NCI-H1417 treated with DMSO at 0.1 percent for 48 hours (cell line): ENCODE measurements around the gene RMDN3.

Source experiments
- DNase-seq: peaks from one replicate; lab custom pipeline; 2025; lab: John Stamatoyannopoulos, UW

Gene RMDN3

DNA sequence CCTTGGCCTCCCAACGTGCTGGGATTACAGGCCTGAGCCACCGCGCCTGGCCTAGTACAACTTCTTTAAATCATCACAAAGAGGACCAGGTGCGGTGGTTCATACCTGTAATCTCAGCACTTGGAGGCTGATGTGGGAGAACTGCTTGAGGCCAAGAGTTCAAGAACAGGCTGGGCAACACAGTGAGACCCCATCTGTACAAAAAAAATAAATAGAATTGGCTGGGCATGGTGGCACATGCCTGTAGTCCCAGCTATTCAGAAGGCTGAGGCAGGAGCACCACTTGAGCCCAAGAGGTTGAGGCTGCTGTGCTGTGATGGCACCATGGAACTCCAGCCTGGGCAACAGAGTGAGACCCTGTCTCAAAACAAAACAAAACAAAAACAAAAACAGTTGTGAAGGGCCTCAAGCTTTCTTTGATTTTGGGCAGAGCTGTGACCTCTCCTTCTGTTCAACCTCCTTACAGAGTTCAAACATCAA is 5.9 kb downstream of the RMDN3 start:
- no peak for DNase-seq

- no peak for DNase-seq
Observed at GRCh38 chr15:40747685-40748631, 7.1 kb downstream of the RMDN3 start.

- DNase-seq: no peak
Observed at GRCh38 chr15:40746916-40747418, 8.1 kb downstream of the RMDN3 start.

DNA sequence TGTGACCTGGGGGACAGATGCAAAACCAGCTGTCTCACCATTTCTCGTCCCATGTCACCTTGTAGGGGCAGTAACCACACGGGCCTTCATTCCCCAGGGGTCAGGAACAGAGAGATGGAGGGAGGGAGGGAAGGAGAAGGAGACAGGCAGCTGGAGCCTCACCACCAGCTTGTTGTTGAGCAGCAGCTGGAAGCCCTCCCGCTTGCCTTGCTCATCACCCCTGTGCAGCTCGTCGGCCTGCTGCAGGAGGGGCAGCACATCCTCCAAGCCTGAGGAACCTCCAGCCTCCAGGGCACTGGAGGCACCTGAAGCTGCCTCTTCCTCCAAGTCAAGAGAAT is 10.3 kb downstream of the RMDN3 start:
- no peak for DNase-seq

- DNase-seq: no peak
Observed at GRCh38 chr15:40743921-40744814, 10.9 kb downstream of the RMDN3 start.

- DNase-seq: no peak
Observed at GRCh38 chr15:40743485-40743901, 11.6 kb downstream of the RMDN3 start.

- DNase-seq: no peak
Observed at GRCh38 chr15:40739854-40740253, 15.2 kb downstream of the RMDN3 start.

- no peak for DNase-seq
Observed at GRCh38 chr15:40739047-40739446, 16.0 kb downstream of the RMDN3 start.

- no peak for DNase-seq
Observed at GRCh38 chr15:40737048-40737447, 18.0 kb downstream of the RMDN3 start.

DNA sequence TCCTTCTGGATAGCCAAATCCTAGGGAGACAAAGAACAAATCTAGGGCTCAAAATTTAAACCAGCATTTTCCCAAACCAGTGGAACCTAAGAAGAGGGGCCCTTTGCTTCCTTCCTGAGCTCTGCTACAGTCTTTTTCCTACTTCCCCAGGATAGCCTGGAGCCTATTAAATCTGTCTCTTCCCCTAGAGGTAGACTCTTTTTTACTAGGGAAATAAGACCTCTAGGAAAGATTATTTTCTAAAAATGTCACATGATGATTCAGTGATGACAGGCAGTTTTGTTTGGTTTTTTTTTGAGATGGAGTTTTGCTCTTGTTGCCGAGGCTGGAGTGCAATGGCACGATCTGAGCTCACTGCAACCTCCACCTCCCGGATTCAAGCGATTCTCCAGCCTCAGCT is 18.5 kb downstream of the RMDN3 start:
- no peak for DNase-seq

DNA sequence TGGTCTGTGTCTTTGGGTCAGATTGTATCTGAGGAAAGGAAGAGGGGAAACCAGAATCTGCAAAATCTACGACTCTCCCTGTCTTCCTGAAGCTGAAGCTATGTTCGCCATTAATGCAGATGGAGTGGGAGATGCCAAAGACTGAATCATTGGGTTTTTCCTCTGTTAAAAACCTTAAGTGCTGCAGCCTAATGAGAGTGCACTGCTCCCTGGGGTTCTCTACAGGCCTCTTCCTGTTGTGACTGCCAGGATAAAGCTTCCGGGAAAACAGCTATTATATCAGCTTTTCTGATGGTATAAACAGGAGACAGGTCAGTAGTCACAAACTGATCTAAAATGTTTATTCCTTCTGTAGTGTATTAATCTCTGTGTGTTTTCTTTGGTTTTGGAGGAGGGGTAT is 24.0 kb downstream of the RMDN3 start:
- no peak for DNase-seq

GRCh38 chr15:40723919-40724318 is 31.1 kb downstream of the RMDN3 start:
- no peak for DNase-seq

GRCh38 chr15:40722934-40723333 is 32.1 kb downstream of the RMDN3 start:
- DNase-seq: no peak

GRCh38 chr15:40722354-40722753 is 32.7 kb downstream of the RMDN3 start:
- no peak for DNase-seq

- DNase-seq: no peak
Observed at GRCh38 chr15:40721701-40722100, 33.4 kb downstream of the RMDN3 start.

GRCh38 chr15:40716165-40716564 is 38.9 kb downstream of the RMDN3 start:
- DNase-seq: no peak

- DNase-seq: no peak
Observed at GRCh38 chr15:40714144-40714543, 40.9 kb downstream of the RMDN3 start.

DNA sequence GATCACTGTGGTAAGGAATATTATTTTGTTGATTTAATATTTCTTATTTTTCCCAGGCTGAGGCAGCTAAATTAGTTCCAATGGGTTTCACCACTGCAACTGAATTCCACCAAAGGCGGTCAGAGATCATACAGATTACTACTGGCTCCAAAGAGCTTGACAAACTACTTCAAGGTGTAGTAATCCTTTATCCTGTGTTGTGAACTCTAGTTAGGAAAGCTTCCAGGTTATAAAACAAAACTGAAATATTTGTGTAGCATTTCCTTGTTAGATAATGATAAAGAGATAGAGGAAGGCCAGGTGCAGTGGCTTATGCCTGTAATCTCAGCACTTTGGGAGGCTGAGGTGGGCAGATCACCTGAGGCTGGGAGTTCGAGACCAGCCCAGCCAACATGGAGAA is 48.9 kb downstream of the RMDN3 start:
- DNase-seq: no peak

DNA sequence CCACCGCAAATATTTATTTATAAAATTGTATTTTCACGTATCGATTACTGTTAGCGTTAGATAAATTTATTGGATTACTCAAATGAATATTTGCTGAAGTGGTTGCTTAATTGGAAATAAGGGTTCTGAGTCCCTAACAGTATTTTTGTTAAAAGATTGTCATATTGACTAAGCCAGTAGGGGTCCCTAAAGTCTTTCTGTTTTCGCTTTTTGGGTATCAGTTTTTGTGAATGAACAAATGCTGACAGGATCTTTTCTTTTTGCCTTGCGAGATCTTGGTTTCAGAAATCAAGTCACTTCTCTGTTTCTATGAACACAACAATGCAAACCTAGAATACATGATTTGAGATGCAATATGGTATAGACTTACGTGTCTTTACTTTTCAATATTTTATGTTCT is 53.0 kb downstream of the RMDN3 start:
- DNase-seq: no peak

DNA sequence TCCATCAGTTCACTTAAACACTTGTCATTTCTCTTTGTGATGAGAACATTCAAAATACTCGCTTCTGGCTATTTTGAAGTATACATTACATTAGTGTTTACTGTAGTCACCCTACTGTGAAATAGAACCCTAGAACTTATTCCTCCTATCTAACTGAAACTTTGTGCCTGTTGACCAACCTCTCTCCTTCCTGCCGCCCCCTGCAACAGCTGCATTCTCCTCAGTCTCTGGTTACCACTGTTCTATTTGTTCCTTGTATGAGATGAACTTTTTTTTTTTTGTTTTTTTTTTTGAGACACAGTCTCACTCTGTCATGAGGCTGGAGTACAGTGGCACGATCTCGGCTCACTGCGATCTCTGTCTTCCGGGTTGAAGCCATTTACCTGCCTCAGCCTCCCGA is 57.1 kb downstream of the RMDN3 start:
- DNase-seq: no peak

DNA sequence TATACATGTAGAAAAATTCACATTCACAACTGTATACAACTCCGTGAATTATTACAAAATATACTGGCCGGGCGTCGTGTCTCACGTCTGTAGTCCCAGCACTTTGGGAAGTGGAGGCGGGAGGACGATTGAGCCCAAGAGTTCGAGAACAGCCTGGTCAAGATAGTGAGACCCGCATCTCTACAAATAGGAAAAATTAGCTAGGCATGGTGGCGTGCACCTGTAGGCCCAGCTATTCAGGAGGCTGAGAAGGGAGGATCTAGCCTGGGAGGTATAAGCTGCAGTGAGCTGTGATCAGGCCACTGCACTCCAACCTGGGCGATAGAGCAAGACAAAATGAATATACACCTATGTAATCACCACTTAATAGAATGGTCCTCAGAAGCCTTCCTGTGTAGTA is 58.8 kb downstream of the RMDN3 start:
- no peak for DNase-seq

- no peak for DNase-seq
Observed at GRCh38 chr15:40695469-40695890, 59.6 kb downstream of the RMDN3 start.
